Measurements from ENCODE around the gene GNS.

Gene GNS

GRCh38 chr12:64733857-64734256, 25.3 kb downstream of the GNS start:
- no peak for DNase-seq

GRCh38 chr12:64731683-64732082, 27.5 kb downstream of the GNS start:
- no peak for DNase-seq

GRCh38 chr12:64730588-64730969, 28.6 kb downstream of the GNS start:
- no peak for DNase-seq

- no peak for DNase-seq
These were observed 29.2 kb downstream of the GNS start for GRCh38 chr12:64729909-64730587.

GRCh38 chr12:64724201-64724745, 34.9 kb downstream of the GNS start:
- DNase-seq, result no peak

- no peak for DNase-seq
These were observed 35.6 kb downstream of the GNS start for GRCh38 chr12:64723630-64724029.

- no peak for DNase-seq
These were observed 36.4 kb downstream of the GNS start for GRCh38 chr12:64722835-64723234.

GRCh38 chr12:64720884-64721283, 38.3 kb downstream of the GNS start:
- no peak for DNase-seq

GRCh38 chr12:64718649-64719048, 40.6 kb downstream of the GNS start:
- no peak for DNase-seq

GRCh38 chr12:64716839-64717455, 42.3 kb downstream of the GNS start:
- no peak for DNase-seq

- no peak for DNase-seq
These were observed 42.8 kb downstream of the GNS start for GRCh38 chr12:64716371-64716770.

- DNase-seq, result no peak
These were observed 44.6 kb downstream of the GNS start for GRCh38 chr12:64714551-64714968.

GRCh38 chr12:64713376-64713775, 45.8 kb downstream of the GNS start:
- no peak for DNase-seq

GRCh38 chr12:64709429-64709828, 49.8 kb downstream of the GNS start:
- no peak for DNase-seq

- DNase-seq, result no peak
These were observed 51.3 kb downstream of the GNS start for GRCh38 chr12:64707926-64708325.

GRCh38 chr12:64707362-64707761, 51.8 kb downstream of the GNS start:
- DNase-seq, result no peak

- no peak for DNase-seq
These were observed 52.3 kb downstream of the GNS start for GRCh38 chr12:64706857-64707256.

GRCh38 chr12:64706306-64706705, 52.9 kb downstream of the GNS start:
- peak; percentile 10 for DNase-seq

- no peak for DNase-seq
These were observed 57.9 kb downstream of the GNS start for GRCh38 chr12:64701283-64701682.

GRCh38 chr12:64700532-64700931, 58.7 kb downstream of the GNS start:
- no peak for DNase-seq

GRCh38 chr12:64699504-64700115, 59.6 kb downstream of the GNS start:
- DNase-seq, result no peak

GRCh38 chr12:64696080-64696741, 63.0 kb downstream of the GNS start:
- DNase-seq, result peak in 1 of 2 experiments; percentile 30

- no peak for DNase-seq
These were observed 63.7 kb downstream of the GNS start for GRCh38 chr12:64695550-64695949.

Data from NCI-H526 (cell line).